Measurements from ENCODE around the gene VAMP3.

DNA sequence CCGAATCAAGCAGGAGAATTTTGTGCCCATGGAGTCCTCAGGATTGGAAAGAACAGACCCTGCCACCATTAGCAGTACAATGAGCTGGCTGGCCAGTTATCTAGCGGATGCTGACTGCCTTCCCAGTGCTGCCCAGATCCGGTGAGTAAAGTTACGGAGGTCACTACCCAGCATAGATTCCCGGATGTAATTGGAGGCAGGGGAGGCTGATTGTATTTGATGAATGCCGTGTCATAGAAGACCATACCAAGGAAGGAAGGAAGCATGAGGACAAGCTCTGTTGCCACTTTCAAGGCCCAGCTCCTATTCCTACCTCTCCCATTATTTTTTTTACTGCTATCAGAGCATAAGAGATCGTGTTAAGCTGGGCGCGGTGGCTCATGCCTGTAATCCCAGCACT lies 26.2 kb upstream of the VAMP3 start:
- TF ChIP-seq, protein P1, sequence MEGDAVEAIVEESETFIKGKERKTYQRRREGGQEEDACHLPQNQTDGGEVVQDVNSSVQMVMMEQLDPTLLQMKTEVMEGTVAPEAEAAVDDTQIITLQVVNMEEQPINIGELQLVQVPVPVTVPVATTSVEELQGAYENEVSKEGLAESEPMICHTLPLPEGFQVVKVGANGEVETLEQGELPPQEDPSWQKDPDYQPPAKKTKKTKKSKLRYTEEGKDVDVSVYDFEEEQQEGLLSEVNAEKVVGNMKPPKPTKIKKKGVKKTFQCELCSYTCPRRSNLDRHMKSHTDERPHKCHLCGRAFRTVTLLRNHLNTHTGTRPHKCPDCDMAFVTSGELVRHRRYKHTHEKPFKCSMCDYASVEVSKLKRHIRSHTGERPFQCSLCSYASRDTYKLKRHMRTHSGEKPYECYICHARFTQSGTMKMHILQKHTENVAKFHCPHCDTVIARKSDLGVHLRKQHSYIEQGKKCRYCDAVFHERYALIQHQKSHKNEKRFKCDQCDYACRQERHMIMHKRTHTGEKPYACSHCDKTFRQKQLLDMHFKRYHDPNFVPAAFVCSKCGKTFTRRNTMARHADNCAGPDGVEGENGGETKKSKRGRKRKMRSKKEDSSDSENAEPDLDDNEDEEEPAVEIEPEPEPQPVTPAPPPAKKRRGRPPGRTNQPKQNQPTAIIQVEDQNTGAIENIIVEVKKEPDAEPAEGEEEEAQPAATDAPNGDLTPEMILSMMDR (IDR thresholded peaks at IDR 0.05) = no peak
- no peak for TF ChIP-seq POLR2AphosphoS5 (IDR thresholded peaks at IDR 0.05)
- no peak for TF ChIP-seq POLR2A (IDR thresholded peaks at IDR 0.05)
